Panc1 (cell line): ENCODE data around the gene RFX7. TPM values are rescaled to one million over a fixed set of nuclear protein-coding genes. Genes with fewer than 3 reads are reported as not detected.

Experiments used
- ATAC-seq: fragments of 200-7000 bp; cut with Tn5 transposase; 2 replicates; pipeline ENCODE4 v1.9.1; 2020; ENCODE audit warnings: mild to moderate bottlenecking, moderate library complexity
- BruUV-seq: library from RNA; stranded (reverse); fragments of 400-500 nt; replicated peaks from 2 replicates; lab custom pipeline; 2021; lab: Mats Ljungman, UMichigan
- CTCF ChIA-PET: fragments of 300-600 bp; sonication (Branson Sonifier 250); formaldehyde crosslinking; loops from one replicate; lab custom pipeline; 2022; ENCODE audit warnings: antibody characterized with exemption; lab: Charles Lee
- POLR2A ChIA-PET: fragments of 300-600 bp; sonication (Branson Sonifier 250); formaldehyde crosslinking; loops from one replicate; lab custom pipeline; 2022; ENCODE audit warnings: antibody characterized with exemption; lab: Charles Lee
- DNase-seq: peaks from one replicate; pipeline ENCODE4 v3.0.0-alpha.2; 2010; ENCODE audit warnings: low read depth, low spot score
- H3K27ac ChIP-seq: 2 replicates; pipeline ENCODE4 v1.5.1; 2011; ENCODE audit warnings: mild to moderate bottlenecking, low read length, inconsistent platforms
- H3K27me3 ChIP-seq: fragments of 200-500 bp; sonication (Bioruptor generic); 2 replicates; pipeline ENCODE4 v1.6.0; 2014; ENCODE audit warnings: low read length, inconsistent platforms; ENCODE audit not compliant: control insufficient read depth, insufficient read depth
- H3K36me3 ChIP-seq: fragments of 200-500 bp; sonication (Bioruptor generic); 2 replicates; pipeline ENCODE4 v1.5.1; 2014; ENCODE audit warnings: inconsistent platforms, mild to moderate bottlenecking, low read length, moderate library complexity; ENCODE audit not compliant: control insufficient read depth, insufficient read depth
- H3K4me1 ChIP-seq: 2 replicates; pipeline ENCODE4 v1.5.1; 2011; ENCODE audit warnings: inconsistent platforms, mild to moderate bottlenecking, low read length, moderate library complexity; ENCODE audit not compliant: control insufficient read depth, insufficient read depth
- H3K4me3 ChIP-seq, 2 experiments: 2 replicates each; pipeline ENCODE4 v1.5.1; 2011 to 2012; ENCODE audit warnings: low read depth in 2 of 2, low read length in 2 of 2, mild to moderate bottlenecking in 2 of 2, inconsistent platforms in 1 of 2, moderate library complexity in 1 of 2
- H3K9me3 ChIP-seq: fragments of 200-500 bp; sonication (Bioruptor generic); 2 replicates; pipeline ENCODE4 v1.5.1; 2014; ENCODE audit warnings: low read depth, mild to moderate bottlenecking, inconsistent platforms, low read length, moderate library complexity; ENCODE audit not compliant: control insufficient read depth, insufficient read depth
- POLR2AphosphoS5 ChIP-seq: IDR thresholded peaks from 2 replicates; pipeline ENCODE4 v1.6.1; 2012; ENCODE audit warnings: mild to moderate bottlenecking, low read depth, low read length, moderate library complexity
- SIN3A ChIP-seq: IDR thresholded peaks from 2 replicates; pipeline ENCODE4 v1.6.1; 2012; ENCODE audit warnings: low read depth, mild to moderate bottlenecking, low read length, moderate library complexity, borderline replicate concordance; ENCODE audit not compliant: insufficient read depth
- TCF7L2 ChIP-seq: IDR thresholded peaks from 2 replicates; pipeline ENCODE4 v1.6.1; 2011; ENCODE audit warnings: mild to moderate bottlenecking, low read depth, low read length, inconsistent platforms
- in situ Hi-C: cut with HindIII; loops from 2 replicates; pipeline ENCODE4 v1.10.0; 2016; ENCODE audit warnings: low sequenced_read_pairs, low pct_unique_long_range_greater_than_20kb
- intact Hi-C: fragments of 100-400 bp; cut with micrococcal nuclease; formaldehyde crosslinking; loops from one replicate; pipeline ENCODE4 v1.10.0; 2022; ENCODE audit not compliant: unreplicated experiment
- total RNA-seq: library from RNA; stranded (reverse); gene quantifications from one replicate; pipeline ENCODE4 v1.2.1, GENCODE V29; 2021; ENCODE audit not compliant: unreplicated experiment
- TF ChIP-seq, protein P1 (sequence below), 2 experiments: IDR thresholded peaks; 2 replicates each; pipeline ENCODE4 v1.6.1; 2011 to 2012; ENCODE audit warnings: low read depth in 2 of 2, control low read depth in 1 of 2, low read length in 1 of 2, mild to moderate bottlenecking in 1 of 2, moderate library complexity in 1 of 2; ENCODE audit not compliant: insufficient read depth in 1 of 2
- TF ChIP-seq, protein P2 (sequence below): fragments of 450-650 bp; IDR thresholded peaks from 2 replicates; pipeline ENCODE4 v1.5.1; 2017; ENCODE audit warnings: mild to moderate bottlenecking

The RFX7 gene
- total RNA-seq, 1 experiment from 2014 or later, result 24.2 TPM

DNA sequence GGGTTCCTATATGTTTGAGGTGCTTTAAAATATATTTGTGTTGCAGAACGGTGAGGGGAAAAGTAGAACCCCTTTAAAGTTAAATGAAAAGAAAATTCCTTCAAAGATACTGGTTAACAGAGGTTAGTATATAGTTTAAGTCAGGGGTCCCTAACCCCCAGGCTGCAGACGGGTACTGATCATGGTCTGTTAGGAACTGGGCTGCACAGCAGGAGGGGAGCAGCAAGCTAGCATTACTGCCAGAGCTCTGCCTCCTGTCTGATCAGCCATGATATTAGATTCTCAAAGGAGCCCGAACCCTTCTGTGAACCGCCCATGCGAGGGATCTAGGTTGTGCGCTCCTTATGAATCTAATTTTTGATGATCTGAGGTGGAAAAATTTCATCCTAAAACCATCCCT is 37.5 kb upstream of the RFX7 start:
- Histone ChIP-seq H3K36me3 (no peaks in the 10 kb centered on the region), H3K4me3 (no peak overlapping the region), H3K9me3 (no peaks in the 10 kb centered on the region), H3K4me1 (no peaks in the 10 kb centered on the region), H3K27me3 (peaks cover 3% of the 10 kb centered on the region; the same call in 1 of the 2 replicates), H3K27ac (no peak overlapping the region)
- TF ChIP-seq TCF7L2, result no peak
- TF ChIP-seq, protein P1, sequence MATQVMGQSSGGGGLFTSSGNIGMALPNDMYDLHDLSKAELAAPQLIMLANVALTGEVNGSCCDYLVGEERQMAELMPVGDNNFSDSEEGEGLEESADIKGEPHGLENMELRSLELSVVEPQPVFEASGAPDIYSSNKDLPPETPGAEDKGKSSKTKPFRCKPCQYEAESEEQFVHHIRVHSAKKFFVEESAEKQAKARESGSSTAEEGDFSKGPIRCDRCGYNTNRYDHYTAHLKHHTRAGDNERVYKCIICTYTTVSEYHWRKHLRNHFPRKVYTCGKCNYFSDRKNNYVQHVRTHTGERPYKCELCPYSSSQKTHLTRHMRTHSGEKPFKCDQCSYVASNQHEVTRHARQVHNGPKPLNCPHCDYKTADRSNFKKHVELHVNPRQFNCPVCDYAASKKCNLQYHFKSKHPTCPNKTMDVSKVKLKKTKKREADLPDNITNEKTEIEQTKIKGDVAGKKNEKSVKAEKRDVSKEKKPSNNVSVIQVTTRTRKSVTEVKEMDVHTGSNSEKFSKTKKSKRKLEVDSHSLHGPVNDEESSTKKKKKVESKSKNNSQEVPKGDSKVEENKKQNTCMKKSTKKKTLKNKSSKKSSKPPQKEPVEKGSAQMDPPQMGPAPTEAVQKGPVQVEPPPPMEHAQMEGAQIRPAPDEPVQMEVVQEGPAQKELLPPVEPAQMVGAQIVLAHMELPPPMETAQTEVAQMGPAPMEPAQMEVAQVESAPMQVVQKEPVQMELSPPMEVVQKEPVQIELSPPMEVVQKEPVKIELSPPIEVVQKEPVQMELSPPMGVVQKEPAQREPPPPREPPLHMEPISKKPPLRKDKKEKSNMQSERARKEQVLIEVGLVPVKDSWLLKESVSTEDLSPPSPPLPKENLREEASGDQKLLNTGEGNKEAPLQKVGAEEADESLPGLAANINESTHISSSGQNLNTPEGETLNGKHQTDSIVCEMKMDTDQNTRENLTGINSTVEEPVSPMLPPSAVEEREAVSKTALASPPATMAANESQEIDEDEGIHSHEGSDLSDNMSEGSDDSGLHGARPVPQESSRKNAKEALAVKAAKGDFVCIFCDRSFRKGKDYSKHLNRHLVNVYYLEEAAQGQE (IDR thresholded peaks at IDR 0.05; ENCODE audit: insufficient read depth in 1 of 2, low read depth in 2 of 2, low read length in 1 of 2), result no peak
- TF ChIP-seq, protein P2, sequence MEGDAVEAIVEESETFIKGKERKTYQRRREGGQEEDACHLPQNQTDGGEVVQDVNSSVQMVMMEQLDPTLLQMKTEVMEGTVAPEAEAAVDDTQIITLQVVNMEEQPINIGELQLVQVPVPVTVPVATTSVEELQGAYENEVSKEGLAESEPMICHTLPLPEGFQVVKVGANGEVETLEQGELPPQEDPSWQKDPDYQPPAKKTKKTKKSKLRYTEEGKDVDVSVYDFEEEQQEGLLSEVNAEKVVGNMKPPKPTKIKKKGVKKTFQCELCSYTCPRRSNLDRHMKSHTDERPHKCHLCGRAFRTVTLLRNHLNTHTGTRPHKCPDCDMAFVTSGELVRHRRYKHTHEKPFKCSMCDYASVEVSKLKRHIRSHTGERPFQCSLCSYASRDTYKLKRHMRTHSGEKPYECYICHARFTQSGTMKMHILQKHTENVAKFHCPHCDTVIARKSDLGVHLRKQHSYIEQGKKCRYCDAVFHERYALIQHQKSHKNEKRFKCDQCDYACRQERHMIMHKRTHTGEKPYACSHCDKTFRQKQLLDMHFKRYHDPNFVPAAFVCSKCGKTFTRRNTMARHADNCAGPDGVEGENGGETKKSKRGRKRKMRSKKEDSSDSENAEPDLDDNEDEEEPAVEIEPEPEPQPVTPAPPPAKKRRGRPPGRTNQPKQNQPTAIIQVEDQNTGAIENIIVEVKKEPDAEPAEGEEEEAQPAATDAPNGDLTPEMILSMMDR, result no peak
- no peak for TF ChIP-seq POLR2AphosphoS5
- no peak for TF ChIP-seq SIN3A
- no peak for ATAC-seq
- BruUV-seq, result no TSS peak
- intact Hi-C loops (no loop called here), in situ Hi-C loops (no loop called here)
- CTCF ChIA-PET, result no interaction called here
- POLR2A ChIA-PET, result no interaction called here
- DNase-seq, result no peak

DNA sequence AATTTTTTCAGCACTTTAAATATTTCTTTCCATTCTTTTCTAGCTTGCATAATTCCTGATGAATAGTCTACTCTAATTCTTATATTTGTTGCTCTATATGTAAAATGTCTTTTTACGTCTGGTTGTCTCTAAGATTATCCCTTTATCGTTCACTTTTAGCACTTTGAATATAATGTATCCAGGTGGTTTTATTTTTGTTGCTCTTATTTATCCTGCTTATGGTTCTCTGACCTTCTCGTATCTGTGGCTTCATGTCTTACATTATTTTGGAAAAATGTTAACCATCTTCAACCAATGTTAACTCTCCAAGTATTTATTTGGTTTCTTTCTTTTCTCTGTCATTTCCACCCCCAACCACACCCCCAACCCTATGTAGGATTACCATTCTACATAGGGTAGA is 30.0 kb upstream of the RFX7 start:
- ChIA-PET CTCF (no interaction called here), POLR2A (no interaction called here)
- in situ Hi-C loops, result no loop called here
- Histone ChIP-seq H3K36me3 (no peaks in the 10 kb centered on the region), H3K4me1 (no peaks in the 10 kb centered on the region), H3K9me3 (peaks cover 5% of the 10 kb centered on the region; the same call in 1 of the 2 replicates), H3K4me3 (no peak overlapping the region), H3K27ac (no peak overlapping the region), H3K27me3 (no peaks in the 10 kb centered on the region)
- no TSS peak for BruUV-seq
- ATAC-seq (no peak), DNase-seq (no peak)
- intact Hi-C loops, result no loop called here
- TF ChIP-seq SIN3A, result no peak
- no peak for TF ChIP-seq POLR2AphosphoS5
- TF ChIP-seq, protein P2, result no peak
- TF ChIP-seq, protein P1 (IDR thresholded peaks at IDR 0.05; ENCODE audit: insufficient read depth in 1 of 2, low read depth in 2 of 2, low read length in 1 of 2), result no peak
- TF ChIP-seq TCF7L2, result no peak
